B cell (primary cell): ENCODE data around the gene MRPL52.

Experiments used
- EZH2 ChIP-seq: IDR thresholded peaks from 2 replicates; pipeline ENCODE4 v1.6.1; 2012; ENCODE audit warnings: borderline replicate concordance, low read depth, mild to moderate bottlenecking, moderate library complexity, low read length; ENCODE audit not compliant: insufficient read depth, poor library complexity, severe bottlenecking
- TF ChIP-seq, protein P1 (sequence below): fragments of 200-600 bp; IDR thresholded peaks from one replicate; pipeline ENCODE4 v1.8.0; 2022; ENCODE audit warnings: antibody characterized with exemption, mild to moderate bottlenecking

GRCh38 chr14:22829661-22830442 lies at the start of gene MRPL52:
- TF ChIP-seq, protein P1, sequence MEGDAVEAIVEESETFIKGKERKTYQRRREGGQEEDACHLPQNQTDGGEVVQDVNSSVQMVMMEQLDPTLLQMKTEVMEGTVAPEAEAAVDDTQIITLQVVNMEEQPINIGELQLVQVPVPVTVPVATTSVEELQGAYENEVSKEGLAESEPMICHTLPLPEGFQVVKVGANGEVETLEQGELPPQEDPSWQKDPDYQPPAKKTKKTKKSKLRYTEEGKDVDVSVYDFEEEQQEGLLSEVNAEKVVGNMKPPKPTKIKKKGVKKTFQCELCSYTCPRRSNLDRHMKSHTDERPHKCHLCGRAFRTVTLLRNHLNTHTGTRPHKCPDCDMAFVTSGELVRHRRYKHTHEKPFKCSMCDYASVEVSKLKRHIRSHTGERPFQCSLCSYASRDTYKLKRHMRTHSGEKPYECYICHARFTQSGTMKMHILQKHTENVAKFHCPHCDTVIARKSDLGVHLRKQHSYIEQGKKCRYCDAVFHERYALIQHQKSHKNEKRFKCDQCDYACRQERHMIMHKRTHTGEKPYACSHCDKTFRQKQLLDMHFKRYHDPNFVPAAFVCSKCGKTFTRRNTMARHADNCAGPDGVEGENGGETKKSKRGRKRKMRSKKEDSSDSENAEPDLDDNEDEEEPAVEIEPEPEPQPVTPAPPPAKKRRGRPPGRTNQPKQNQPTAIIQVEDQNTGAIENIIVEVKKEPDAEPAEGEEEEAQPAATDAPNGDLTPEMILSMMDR: no peak
- no peak for TF ChIP-seq EZH2
